SW480 (cell line): ENCODE data around the gene DMBT1.
A peak's percentile ranks its signal among the peaks of the same experiment; 100 is the strongest.

Experiments used
- DNase-seq: peaks from one replicate; pipeline ENCODE4 v3.0.0-alpha.2; 2016; ENCODE audit warnings: low spot score

DMBT1 gene

GRCh38 chr10:122646511-122647382 is 86.2 kb downstream of the DMBT1 start:
- DNase-seq = no peak

- DNase-seq = no peak
Measured at GRCh38 chr10:122647383-122647968, 86.9 kb downstream of the DMBT1 start.

- peak; percentile 44 for DNase-seq
Measured at GRCh38 chr10:122648599-122649428, 88.3 kb downstream of the DMBT1 start.

- no peak for DNase-seq
Measured at GRCh38 chr10:122649903-122650302, 89.3 kb downstream of the DMBT1 start.

GRCh38 chr10:122650331-122650730 is 89.8 kb downstream of the DMBT1 start:
- no peak for DNase-seq

- DNase-seq = no peak
Measured at GRCh38 chr10:122655524-122656307, 95.2 kb downstream of the DMBT1 start.

- no peak for DNase-seq
Measured at GRCh38 chr10:122656308-122656705, 95.8 kb downstream of the DMBT1 start.

GRCh38 chr10:122656741-122657140 is 96.2 kb downstream of the DMBT1 start:
- no peak for DNase-seq

- DNase-seq = no peak
Measured at GRCh38 chr10:122657255-122657654, 96.7 kb downstream of the DMBT1 start.

- DNase-seq = no peak
Measured at GRCh38 chr10:122657729-122658128, 97.2 kb downstream of the DMBT1 start.

- DNase-seq = no peak
Measured at GRCh38 chr10:122658356-122659049, 97.9 kb downstream of the DMBT1 start.

- no peak for DNase-seq
Measured at GRCh38 chr10:122659126-122659525, 98.6 kb downstream of the DMBT1 start.

- DNase-seq = no peak
Measured at GRCh38 chr10:122659651-122660050, 99.1 kb downstream of the DMBT1 start.

- no peak for DNase-seq
Measured at GRCh38 chr10:122660696-122661095, 100.1 kb downstream of the DMBT1 start.

- DNase-seq = no peak
Measured at GRCh38 chr10:122662231-122662630, 101.7 kb downstream of the DMBT1 start.

- DNase-seq = no peak
Measured at GRCh38 chr10:122663516-122664130, 103.1 kb downstream of the DMBT1 start.

- DNase-seq = no peak
Measured at GRCh38 chr10:122664501-122664900, 103.9 kb downstream of the DMBT1 start.

GRCh38 chr10:122665329-122665860 is 104.8 kb downstream of the DMBT1 start:
- DNase-seq = no peak

- DNase-seq = no peak
Measured at GRCh38 chr10:122665946-122666345, 105.4 kb downstream of the DMBT1 start.

GRCh38 chr10:122669045-122669444 is 108.5 kb downstream of the DMBT1 start:
- no peak for DNase-seq

GRCh38 chr10:122669842-122670241 is 109.3 kb downstream of the DMBT1 start:
- no peak for DNase-seq
